Panc1 (cell line): Measurements from ENCODE around the gene STEAP1B. TPM values are rescaled to one million over a fixed set of nuclear protein-coding genes. Genes with fewer than 3 reads are reported as not detected.

Experiments
- ATAC-seq: fragments of 200-7000 bp; cut with Tn5 transposase; 2 replicates; pipeline ENCODE4 v1.9.1; 2020; ENCODE audit warnings: mild to moderate bottlenecking, moderate library complexity
- BruUV-seq: library from RNA; stranded (reverse); fragments of 400-500 nt; replicated peaks from 2 replicates; lab custom pipeline; 2021; lab: Mats Ljungman, UMichigan
- CTCF ChIA-PET: fragments of 300-600 bp; sonication (Branson Sonifier 250); formaldehyde crosslinking; loops from one replicate; lab custom pipeline; 2022; ENCODE audit warnings: antibody characterized with exemption; lab: Charles Lee
- POLR2A ChIA-PET: fragments of 300-600 bp; sonication (Branson Sonifier 250); formaldehyde crosslinking; loops from one replicate; lab custom pipeline; 2022; ENCODE audit warnings: antibody characterized with exemption; lab: Charles Lee
- DNase-seq: peaks from one replicate; pipeline ENCODE4 v3.0.0-alpha.2; 2010; ENCODE audit warnings: low read depth, low spot score
- H3K27ac ChIP-seq: 2 replicates; pipeline ENCODE4 v1.5.1; 2011; ENCODE audit warnings: mild to moderate bottlenecking, low read length, inconsistent platforms
- H3K27me3 ChIP-seq: fragments of 200-500 bp; sonication (Bioruptor generic); 2 replicates; pipeline ENCODE4 v1.6.0; 2014; ENCODE audit warnings: low read length, inconsistent platforms; ENCODE audit not compliant: control insufficient read depth, insufficient read depth
- H3K36me3 ChIP-seq: fragments of 200-500 bp; sonication (Bioruptor generic); 2 replicates; pipeline ENCODE4 v1.5.1; 2014; ENCODE audit warnings: inconsistent platforms, mild to moderate bottlenecking, low read length, moderate library complexity; ENCODE audit not compliant: control insufficient read depth, insufficient read depth
- H3K4me1 ChIP-seq: 2 replicates; pipeline ENCODE4 v1.5.1; 2011; ENCODE audit warnings: inconsistent platforms, mild to moderate bottlenecking, low read length, moderate library complexity; ENCODE audit not compliant: control insufficient read depth, insufficient read depth
- H3K4me3 ChIP-seq, 2 experiments: 2 replicates each; pipeline ENCODE4 v1.5.1; 2011 to 2012; ENCODE audit warnings: low read depth in 2 of 2, low read length in 2 of 2, mild to moderate bottlenecking in 2 of 2, inconsistent platforms in 1 of 2, moderate library complexity in 1 of 2
- H3K9me3 ChIP-seq: fragments of 200-500 bp; sonication (Bioruptor generic); 2 replicates; pipeline ENCODE4 v1.5.1; 2014; ENCODE audit warnings: low read depth, mild to moderate bottlenecking, inconsistent platforms, low read length, moderate library complexity; ENCODE audit not compliant: control insufficient read depth, insufficient read depth
- CTCF ChIP-seq: fragments of 450-650 bp; IDR thresholded peaks from 2 replicates; pipeline ENCODE4 v1.5.1; 2017; ENCODE audit warnings: mild to moderate bottlenecking
- POLR2AphosphoS5 ChIP-seq: IDR thresholded peaks from 2 replicates; pipeline ENCODE4 v1.6.1; 2012; ENCODE audit warnings: mild to moderate bottlenecking, low read depth, low read length, moderate library complexity
- SIN3A ChIP-seq: IDR thresholded peaks from 2 replicates; pipeline ENCODE4 v1.6.1; 2012; ENCODE audit warnings: low read depth, mild to moderate bottlenecking, low read length, moderate library complexity, borderline replicate concordance; ENCODE audit not compliant: insufficient read depth
- TCF7L2 ChIP-seq: IDR thresholded peaks from 2 replicates; pipeline ENCODE4 v1.6.1; 2011; ENCODE audit warnings: mild to moderate bottlenecking, low read depth, low read length, inconsistent platforms
- in situ Hi-C: cut with HindIII; loops from 2 replicates; pipeline ENCODE4 v1.10.0; 2016; ENCODE audit warnings: low sequenced_read_pairs, low pct_unique_long_range_greater_than_20kb
- intact Hi-C: fragments of 100-400 bp; cut with micrococcal nuclease; formaldehyde crosslinking; loops from one replicate; pipeline ENCODE4 v1.10.0; 2022; ENCODE audit not compliant: unreplicated experiment
- total RNA-seq: library from RNA; stranded (reverse); gene quantifications from one replicate; pipeline ENCODE4 v1.2.1, GENCODE V29; 2021; ENCODE audit not compliant: unreplicated experiment
- TF ChIP-seq, protein P1 (sequence below), 2 experiments: IDR thresholded peaks; 2 replicates each; pipeline ENCODE4 v1.6.1; 2011 to 2012; ENCODE audit warnings: low read depth in 2 of 2, control low read depth in 1 of 2, low read length in 1 of 2, mild to moderate bottlenecking in 1 of 2, moderate library complexity in 1 of 2; ENCODE audit not compliant: insufficient read depth in 1 of 2

STEAP1B gene
- total RNA-seq, 1 experiment from 2014 or later, result 3.3 TPM

- no TSS peak for BruUV-seq
- CTCF ChIA-PET, result no interaction called here
- H3K4me3 ChIP-seq, result no peak overlapping the region
- no peak for DNase-seq
- POLR2A ChIA-PET, result no interaction called here
- intact Hi-C loops (no loop called here), in situ Hi-C loops (no loop called here)
- H3K36me3 ChIP-seq, result no peaks in the 10 kb centered on the region
- no peak for TF ChIP-seq TCF7L2
- no peak for TF ChIP-seq SIN3A
- no peak for TF ChIP-seq POLR2AphosphoS5
- TF ChIP-seq, protein P1, sequence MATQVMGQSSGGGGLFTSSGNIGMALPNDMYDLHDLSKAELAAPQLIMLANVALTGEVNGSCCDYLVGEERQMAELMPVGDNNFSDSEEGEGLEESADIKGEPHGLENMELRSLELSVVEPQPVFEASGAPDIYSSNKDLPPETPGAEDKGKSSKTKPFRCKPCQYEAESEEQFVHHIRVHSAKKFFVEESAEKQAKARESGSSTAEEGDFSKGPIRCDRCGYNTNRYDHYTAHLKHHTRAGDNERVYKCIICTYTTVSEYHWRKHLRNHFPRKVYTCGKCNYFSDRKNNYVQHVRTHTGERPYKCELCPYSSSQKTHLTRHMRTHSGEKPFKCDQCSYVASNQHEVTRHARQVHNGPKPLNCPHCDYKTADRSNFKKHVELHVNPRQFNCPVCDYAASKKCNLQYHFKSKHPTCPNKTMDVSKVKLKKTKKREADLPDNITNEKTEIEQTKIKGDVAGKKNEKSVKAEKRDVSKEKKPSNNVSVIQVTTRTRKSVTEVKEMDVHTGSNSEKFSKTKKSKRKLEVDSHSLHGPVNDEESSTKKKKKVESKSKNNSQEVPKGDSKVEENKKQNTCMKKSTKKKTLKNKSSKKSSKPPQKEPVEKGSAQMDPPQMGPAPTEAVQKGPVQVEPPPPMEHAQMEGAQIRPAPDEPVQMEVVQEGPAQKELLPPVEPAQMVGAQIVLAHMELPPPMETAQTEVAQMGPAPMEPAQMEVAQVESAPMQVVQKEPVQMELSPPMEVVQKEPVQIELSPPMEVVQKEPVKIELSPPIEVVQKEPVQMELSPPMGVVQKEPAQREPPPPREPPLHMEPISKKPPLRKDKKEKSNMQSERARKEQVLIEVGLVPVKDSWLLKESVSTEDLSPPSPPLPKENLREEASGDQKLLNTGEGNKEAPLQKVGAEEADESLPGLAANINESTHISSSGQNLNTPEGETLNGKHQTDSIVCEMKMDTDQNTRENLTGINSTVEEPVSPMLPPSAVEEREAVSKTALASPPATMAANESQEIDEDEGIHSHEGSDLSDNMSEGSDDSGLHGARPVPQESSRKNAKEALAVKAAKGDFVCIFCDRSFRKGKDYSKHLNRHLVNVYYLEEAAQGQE (IDR thresholded peaks at IDR 0.05; ENCODE audit: insufficient read depth in 1 of 2, low read depth in 2 of 2, low read length in 1 of 2), result no peak
- TF ChIP-seq CTCF, result no peak
- H3K9me3 ChIP-seq, result no peaks in the 10 kb centered on the region
- peaks cover 39% of the 10 kb centered on the region for H3K27me3 ChIP-seq
- no peak for ATAC-seq
- H3K4me1 ChIP-seq, result no peaks in the 10 kb centered on the region; the same call in 1 of the 2 replicates
- H3K27ac ChIP-seq, result no peak overlapping the region
Observed at GRCh38 chr7:22545529-22545928, 45.5 kb upstream of the STEAP1B start.

- no peaks in the 10 kb centered on the region for H3K9me3 ChIP-seq
Observed at GRCh38 chr7:22544245-22544644, 44.3 kb upstream of the STEAP1B start.

More at GRCh38 chr7:22544245-22544644, 44.3 kb upstream of the STEAP1B start:
- intact Hi-C loops (no loop called here), in situ Hi-C loops (no loop called here)
- H3K27me3 ChIP-seq, result peaks cover 32% of the 10 kb centered on the region
- BruUV-seq, result no TSS peak
- ATAC-seq (no peak), DNase-seq (no peak)
- CTCF ChIA-PET, result no interaction called here
- POLR2A ChIA-PET, result no interaction called here
- no peaks in the 10 kb centered on the region for H3K4me1 ChIP-seq
- H3K4me3 ChIP-seq, result no peak overlapping the region
- H3K36me3 ChIP-seq, result no peaks in the 10 kb centered on the region
- H3K27ac ChIP-seq, result no peak overlapping the region
- no peak for TF ChIP-seq TCF7L2
- TF ChIP-seq, protein P1 (IDR thresholded peaks at IDR 0.05; ENCODE audit: insufficient read depth in 1 of 2, low read depth in 2 of 2, low read length in 1 of 2), result no peak
- no peak for TF ChIP-seq POLR2AphosphoS5
- TF ChIP-seq CTCF, result no peak
- TF ChIP-seq SIN3A, result no peak
